ENCODE results near the gene GSG1L.

Gene GSG1L

GRCh38 chr16:27766236-27766925 lies 297.1 kb downstream of the GSG1L start:
- no peak for DNase-seq

- no peak for DNase-seq
These were observed 298.4 kb downstream of the GSG1L start for GRCh38 chr16:27764869-27765675.

GRCh38 chr16:27764427-27764826 lies 299.1 kb downstream of the GSG1L start:
- no peak for DNase-seq

GRCh38 chr16:27762441-27762840 lies 301.1 kb downstream of the GSG1L start:
- DNase-seq, result no peak

GRCh38 chr16:27761816-27762215 lies 301.7 kb downstream of the GSG1L start:
- DNase-seq, result no peak

- DNase-seq, result no peak
These were observed 302.7 kb downstream of the GSG1L start for GRCh38 chr16:27760789-27761176.

GRCh38 chr16:27759967-27760788 lies 303.3 kb downstream of the GSG1L start:
- DNase-seq, result no peak

- DNase-seq, result no peak
These were observed 304.1 kb downstream of the GSG1L start for GRCh38 chr16:27759301-27759871.

- DNase-seq, result no peak
These were observed 305.0 kb downstream of the GSG1L start for GRCh38 chr16:27758544-27758943.

GRCh38 chr16:27756206-27756970 lies 307.1 kb downstream of the GSG1L start:
- no peak for DNase-seq

- no peak for DNase-seq
These were observed 308.5 kb downstream of the GSG1L start for GRCh38 chr16:27754788-27755690.

- DNase-seq, result no peak
These were observed 310.0 kb downstream of the GSG1L start for GRCh38 chr16:27753563-27753962.

- DNase-seq, result no peak
These were observed 311.3 kb downstream of the GSG1L start for GRCh38 chr16:27752241-27752640.

GRCh38 chr16:27751676-27752075 lies 311.8 kb downstream of the GSG1L start:
- DNase-seq, result no peak

- DNase-seq, result no peak
These were observed 312.3 kb downstream of the GSG1L start for GRCh38 chr16:27751233-27751632.

GRCh38 chr16:27749946-27750345 lies 313.6 kb downstream of the GSG1L start:
- no peak for DNase-seq

GRCh38 chr16:27749547-27749875 lies 314.0 kb downstream of the GSG1L start:
- DNase-seq, result no peak

GRCh38 chr16:27748868-27749546 lies 314.5 kb downstream of the GSG1L start:
- peak; percentile 40 for DNase-seq

GRCh38 chr16:27747946-27748345 lies 315.6 kb downstream of the GSG1L start:
- DNase-seq, result no peak

- DNase-seq, result no peak
These were observed 317.2 kb downstream of the GSG1L start for GRCh38 chr16:27746076-27746855.
